ENCODE results near the gene LFNG.

DNA sequence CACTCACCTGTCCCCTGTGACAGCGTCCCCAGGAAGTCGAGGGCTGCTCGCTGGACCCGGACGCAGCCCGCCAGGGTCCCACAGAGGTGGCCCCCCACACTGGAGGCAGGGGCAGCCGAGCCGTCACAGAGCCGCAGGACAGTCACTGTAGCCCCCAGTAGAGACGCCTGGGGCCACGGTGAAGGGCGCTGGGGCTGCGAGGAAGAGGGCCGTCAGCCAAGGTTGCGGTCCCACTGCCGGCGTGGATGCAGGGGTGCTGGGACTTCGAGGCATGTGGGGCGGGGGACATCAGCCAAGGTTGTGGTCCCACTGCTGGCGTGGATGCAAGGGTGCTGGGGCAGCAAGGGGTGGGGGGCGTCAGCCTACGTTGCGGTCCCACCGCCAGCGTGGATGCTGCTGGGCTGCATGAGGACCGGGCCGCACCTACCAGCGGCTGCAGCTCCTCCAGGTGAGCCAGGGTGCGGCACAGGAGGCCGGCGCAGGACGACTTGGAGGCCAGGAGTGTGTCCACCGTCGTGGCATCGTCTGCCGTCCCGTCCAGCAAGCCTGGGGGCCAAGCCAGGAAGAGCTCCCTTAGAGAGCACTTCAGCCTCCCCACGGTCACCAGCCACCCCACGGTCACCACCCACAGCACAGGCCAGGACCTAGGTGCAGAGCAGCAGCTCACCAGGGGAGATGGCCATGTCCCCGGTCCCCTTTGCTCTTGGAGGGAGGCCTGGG is 21.9 kb downstream of the LFNG start:
- TF ChIP-seq BHLHE40 (IDR thresholded peaks at IDR 0.05; ENCODE audit: borderline replicate concordance): no peak
- no peak for TF ChIP-seq LEF1 (IDR thresholded peaks at IDR 0.05; ENCODE audit: borderline replicate concordance)
- no peak for TF ChIP-seq NFRKB (IDR thresholded peaks at IDR 0.05)
- TF ChIP-seq ZNF384 (IDR thresholded peaks at IDR 0.05): no peak
- TF ChIP-seq, protein P1, sequence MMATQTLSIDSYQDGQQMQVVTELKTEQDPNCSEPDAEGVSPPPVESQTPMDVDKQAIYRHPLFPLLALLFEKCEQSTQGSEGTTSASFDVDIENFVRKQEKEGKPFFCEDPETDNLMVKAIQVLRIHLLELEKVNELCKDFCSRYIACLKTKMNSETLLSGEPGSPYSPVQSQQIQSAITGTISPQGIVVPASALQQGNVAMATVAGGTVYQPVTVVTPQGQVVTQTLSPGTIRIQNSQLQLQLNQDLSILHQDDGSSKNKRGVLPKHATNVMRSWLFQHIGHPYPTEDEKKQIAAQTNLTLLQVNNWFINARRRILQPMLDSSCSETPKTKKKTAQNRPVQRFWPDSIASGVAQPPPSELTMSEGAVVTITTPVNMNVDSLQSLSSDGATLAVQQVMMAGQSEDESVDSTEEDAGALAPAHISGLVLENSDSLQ (IDR thresholded peaks at IDR 0.05): no peak
- TF ChIP-seq TARDBP (IDR thresholded peaks at IDR 0.05): no peak
- TF ChIP-seq SP1 (IDR thresholded peaks at IDR 0.05): no peak
- TF ChIP-seq SUZ12 (IDR thresholded peaks at IDR 0.05): no peak

Data from HEK293T (cell line).